Stimulated activated CD8-positive, alpha-beta memory T cell treated with anti-CD3 and anti-CD28 coated beads, Interleukin-4, amount 100 ng/mL, for 1 hour (primary cell): ENCODE measurements around the gene EDN2.
A peak's percentile ranks its signal among the peaks of the same experiment; 100 is the strongest.

ENCODE experiments used
- DNase-seq, 2 donors: peaks; one replicate each; pipeline ENCODE4 v3.0.0-alpha.2; 2020; ENCODE audit warnings: low read depth in 2 of 2, low spot score in 1 of 2

Gene EDN2

GRCh38 chr1:41442697-41443251, 41.7 kb downstream of the EDN2 start:
- DNase-seq, result no peak

GRCh38 chr1:41440321-41441085, 44.0 kb downstream of the EDN2 start:
- no peak for DNase-seq

- no peak for DNase-seq
Observed at GRCh38 chr1:41439234-41439633, 45.2 kb downstream of the EDN2 start.

GRCh38 chr1:41438711-41439110, 45.8 kb downstream of the EDN2 start:
- DNase-seq, result no peak

GRCh38 chr1:41437011-41437355, 47.5 kb downstream of the EDN2 start:
- no peak for DNase-seq

GRCh38 chr1:41436281-41437010, 48.0 kb downstream of the EDN2 start:
- no peak for DNase-seq

GRCh38 chr1:41435570-41436178, 48.8 kb downstream of the EDN2 start:
- no peak for DNase-seq

- DNase-seq, result no peak
Observed at GRCh38 chr1:41434748-41435449, 49.6 kb downstream of the EDN2 start.

- DNase-seq, result no peak
Observed at GRCh38 chr1:41434306-41434705, 50.2 kb downstream of the EDN2 start.

- DNase-seq, result no peak
Observed at GRCh38 chr1:41433501-41433900, 51.0 kb downstream of the EDN2 start.

GRCh38 chr1:41432481-41433280, 51.8 kb downstream of the EDN2 start:
- peak; percentile 38 to 55 for DNase-seq

GRCh38 chr1:41431490-41432350, 52.8 kb downstream of the EDN2 start:
- DNase-seq, result no peak

GRCh38 chr1:41430582-41430981, 53.9 kb downstream of the EDN2 start:
- no peak for DNase-seq

- no peak for DNase-seq
Observed at GRCh38 chr1:41430069-41430468, 54.4 kb downstream of the EDN2 start.

- no peak for DNase-seq
Observed at GRCh38 chr1:41429641-41430035, 54.8 kb downstream of the EDN2 start.
